OCI-LY7 (cell line): ENCODE results near the gene FOXN3. TPM values are rescaled to one million over a fixed set of nuclear protein-coding genes. Genes with fewer than 3 reads are reported as not detected.

ENCODE experiments used
- BruUV-seq: library from RNA; stranded (reverse); fragments of 400-500 nt; replicated peaks from 2 replicates; lab custom pipeline; 2021; lab: Mats Ljungman, UMichigan
- CTCF ChIA-PET: fragments of 300-600 bp; sonication (Branson Sonifier 250); formaldehyde crosslinking; loops from one replicate; lab custom pipeline; 2022; ENCODE audit warnings: antibody characterized with exemption; ENCODE audit not compliant: unreplicated experiment; lab: Charles Lee
- POLR2A ChIA-PET: fragments of 300-600 bp; sonication (Branson Sonifier 250); formaldehyde crosslinking; loops from one replicate; lab custom pipeline; 2022; ENCODE audit warnings: antibody characterized with exemption; lab: Charles Lee
- DNase-seq: peaks from one replicate; pipeline ENCODE4 v3.0.0-alpha.2; 2015; ENCODE audit warnings: low spot score
- H2AFZ ChIP-seq: fragments of 200-600 bp; sonication (generic), shearing (Covaris generic); 2 replicates; pipeline ENCODE4 v1.6.1; 2014; ENCODE audit warnings: mild to moderate bottlenecking, antibody characterized with exemption, low read length, moderate library complexity
- H3K27ac ChIP-seq: fragments of 200-600 bp; sonication (generic); 2 replicates; pipeline ENCODE4 v1.5.1; 2014; ENCODE audit warnings: mixed run types, low read depth, mild to moderate bottlenecking, moderate library complexity, low read length, inconsistent platforms; ENCODE audit not compliant: poor library complexity, severe bottlenecking
- H3K36me3 ChIP-seq: fragments of 200-600 bp; sonication (generic); 2 replicates; pipeline ENCODE4 v1.6.1; 2014; ENCODE audit warnings: mild to moderate bottlenecking, antibody characterized with exemption, low read length, moderate library complexity, mixed read lengths; ENCODE audit not compliant: insufficient read depth
- H3K4me1 ChIP-seq: fragments of 200-600 bp; sonication (generic); 2 replicates; pipeline ENCODE4 v1.5.1; 2014; ENCODE audit warnings: mild to moderate bottlenecking, low read length; ENCODE audit not compliant: insufficient read depth, poor library complexity, severe bottlenecking
- H3K4me2 ChIP-seq: fragments of 200-600 bp; sonication (generic); 2 replicates; pipeline ENCODE4 v1.6.1; 2014; ENCODE audit warnings: mild to moderate bottlenecking, low read length
- H3K4me3 ChIP-seq: fragments of 200-600 bp; sonication (generic); 2 replicates; pipeline ENCODE4 v1.5.1; 2014; ENCODE audit warnings: mild to moderate bottlenecking, low read depth, low read length; ENCODE audit not compliant: poor library complexity, severe bottlenecking
- H3K79me2 ChIP-seq: fragments of 200-600 bp; sonication (generic); 2 replicates; pipeline ENCODE4 v1.6.1; 2016; ENCODE audit warnings: low read depth, mild to moderate bottlenecking, low read length, moderate library complexity, mixed read lengths; ENCODE audit not compliant: insufficient read depth
- H3K9me2 ChIP-seq: fragments of 200-600 bp; sonication (generic); 2 replicates; pipeline ENCODE4 v1.6.1; 2016; ENCODE audit warnings: mild to moderate bottlenecking, low read length, mixed read lengths; ENCODE audit not compliant: insufficient read depth
- H3K9me3 ChIP-seq: fragments of 200-600 bp; sonication (generic); 2 replicates; pipeline ENCODE4 v1.6.1; 2014; ENCODE audit warnings: mild to moderate bottlenecking, mixed run types, low read length, mixed read lengths
- H4K20me1 ChIP-seq: fragments of 200-600 bp; sonication (generic); 2 replicates; pipeline ENCODE4 v1.6.1; 2014; ENCODE audit warnings: mild to moderate bottlenecking, antibody characterized with exemption, low read length, moderate library complexity, mixed read lengths; ENCODE audit not compliant: insufficient read depth
- CTCF ChIP-seq: fragments of 200-600 bp; sonication (generic); conservative IDR thresholded peaks from 2 replicates; pipeline ENCODE4 v1.5.1; 2014; ENCODE audit warnings: mild to moderate bottlenecking, antibody characterized with exemption, low read length, moderate library complexity, mixed read lengths
- EZH2phosphoT487 ChIP-seq: fragments of 200-600 bp; sonication (generic); IDR thresholded peaks from 2 replicates; pipeline ENCODE4 v1.6.1; 2018; ENCODE audit warnings: low read depth, borderline replicate concordance, mild to moderate bottlenecking, mixed run types, antibody characterized with exemption, low read length, moderate library complexity, mixed read lengths
- intact Hi-C: fragments of 100-400 bp; cut with micrococcal nuclease; formaldehyde crosslinking; loops from one replicate; pipeline ENCODE4 v1.10.0; 2022; ENCODE audit not compliant: unreplicated experiment
- total RNA-seq, 2 experiments: library from RNA; depleted of rRNA in 1 of 2; stranded (reverse); fragments of >200 nt in 1 of 2; shearing (Covaris generic) in 1 of 2; gene quantifications; 2 replicates each; pipeline ENCODE4 v1.2.3, GENCODE V29; 2014 to 2022

The FOXN3 gene
- total RNA-seq, 2 experiments from 2014 or later: 77.7 to 102 TPM

GRCh38 chr14:89247457-89248122, 169.4 kb downstream of the FOXN3 start:
- intact Hi-C loops: no loop called here
- H3K4me1 ChIP-seq: peaks cover 35% of the 10 kb centered on the region
- BruUV-seq: no TSS peak
- peaks cover 7% of the 10 kb centered on the region; the same call in 1 of the 2 replicates for H3K79me2 ChIP-seq
- no peak overlapping the region for H3K4me2 ChIP-seq
- ChIA-PET CTCF (interaction anchor here (0.5 kb wide), 2 partner anchors 36 to 179 kb away, joined by 3 to 4 read pairs; no protein-coding TSS in a partner anchor), POLR2A (interaction anchor here (1.7 kb wide), 1 partner anchor 15 kb away, joined by 6 read pairs; no protein-coding TSS in a partner anchor)
- H4K20me1 ChIP-seq: peaks cover 3% of the 10 kb centered on the region; the same call in 1 of the 2 replicates
- H3K9me2 ChIP-seq: no peaks in the 10 kb centered on the region
- no peak for TF ChIP-seq CTCF
- no peak for TF ChIP-seq EZH2phosphoT487
- no peak overlapping the region for H2AFZ ChIP-seq
- peaks cover 25% of the 10 kb centered on the region; the same call in 1 of the 2 replicates for H3K9me3 ChIP-seq
- no peak overlapping the region for H3K4me3 ChIP-seq
- peaks cover 36% of the 10 kb centered on the region for H3K36me3 ChIP-seq
- no peak for DNase-seq
- H3K27ac ChIP-seq: no peak overlapping the region

DNA sequence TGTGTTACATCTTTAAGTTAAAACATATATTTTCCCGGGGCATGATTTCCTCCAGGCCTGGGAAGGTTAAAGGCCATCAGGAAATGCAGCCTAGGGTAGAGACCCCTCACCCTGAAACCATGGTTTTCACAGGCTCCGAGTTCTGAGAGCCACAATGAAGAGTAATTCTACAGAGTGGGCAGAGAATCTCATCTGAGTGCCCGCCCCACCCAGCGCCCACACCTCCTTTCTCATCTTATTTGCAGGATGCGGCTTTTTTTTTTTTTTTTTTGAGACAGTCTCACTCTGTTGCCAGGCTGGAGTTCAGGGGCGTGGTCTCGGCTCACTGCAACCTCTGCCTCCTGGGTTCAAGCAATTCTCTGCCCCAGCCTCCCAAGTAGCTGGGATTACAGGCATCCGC, 170.7 kb downstream of the FOXN3 start:
- DNase-seq: no peak
- peaks cover 35% of the 10 kb centered on the region for H3K4me1 ChIP-seq
- H2AFZ ChIP-seq: no peak overlapping the region
- no peak overlapping the region for H3K27ac ChIP-seq
- H3K4me3 ChIP-seq: no peak overlapping the region
- intact Hi-C loops: no loop called here
- ChIA-PET POLR2A (no interaction called here), CTCF (no interaction called here)
- H3K9me3 ChIP-seq: peaks cover 18% of the 10 kb centered on the region; the same call in 1 of the 2 replicates
- H4K20me1 ChIP-seq: peaks cover 3% of the 10 kb centered on the region; the same call in 1 of the 2 replicates
- H3K9me2 ChIP-seq: no peaks in the 10 kb centered on the region
- H3K79me2 ChIP-seq: peaks cover 7% of the 10 kb centered on the region; the same call in 1 of the 2 replicates
- H3K4me2 ChIP-seq: no peak overlapping the region
- TF ChIP-seq CTCF (no peak), EZH2phosphoT487 (no peak)
- BruUV-seq: no TSS peak
- peaks cover 27% of the 10 kb centered on the region for H3K36me3 ChIP-seq

DNA sequence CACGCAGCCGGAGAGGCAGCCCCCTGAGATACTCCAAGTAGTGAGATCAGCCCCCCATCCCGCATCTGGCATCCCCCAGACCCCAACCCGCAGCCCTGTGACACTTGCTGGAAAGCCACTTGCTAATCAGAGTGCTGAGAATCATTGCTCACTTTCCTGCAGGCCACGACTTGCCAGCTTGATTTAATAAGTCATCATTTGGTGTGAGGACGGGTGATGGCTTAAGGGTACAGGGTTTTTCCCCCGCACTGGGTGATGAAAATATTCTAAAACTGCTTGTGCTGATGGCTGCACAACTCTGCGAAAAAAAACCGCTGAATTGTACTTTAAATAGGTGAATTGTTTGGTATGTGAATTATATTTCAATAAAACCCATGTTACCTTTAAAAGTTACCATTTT, 171.2 kb downstream of the FOXN3 start:
- no peak for TF ChIP-seq CTCF
- Histone ChIP-seq H3K4me2 (no peak overlapping the region; the same call in 1 of the 2 replicates), H3K79me2 (peaks cover 7% of the 10 kb centered on the region; the same call in 1 of the 2 replicates), H4K20me1 (peaks cover 3% of the 10 kb centered on the region; the same call in 1 of the 2 replicates), H3K9me3 (peaks cover 14% of the 10 kb centered on the region; the same call in 1 of the 2 replicates), H3K36me3 (peaks cover 22% of the 10 kb centered on the region), H3K9me2 (no peaks in the 10 kb centered on the region), H3K4me1 (peaks cover 35% of the 10 kb centered on the region), H2AFZ (no peak overlapping the region), H3K4me3 (no peak overlapping the region), H3K27ac (no peak overlapping the region)
- CTCF ChIA-PET: no interaction called here
- intact Hi-C loops: no loop called here
- BruUV-seq: no TSS peak
- POLR2A ChIA-PET: interaction anchor here (0.6 kb wide), 1 partner anchor 249 kb away, joined by 3 read pairs; no protein-coding TSS in a partner anchor
- no peak for DNase-seq
